GM18873 (cell line): ENCODE data around the gene P2RY2.
"Not testable (repeated sequence)": the region's sequence is repeated elsewhere in the genome, so short reads cannot be mapped to it uniquely, and the experiment has no call there.

Experiments used
- ATAC-seq: cut with Tn5 transposase; IDR thresholded peaks from one replicate; pipeline ENCODE4 v1.9.1; 2021; ENCODE audit warnings: mild to moderate bottlenecking, moderate library complexity, moderate number of reproducible peaks; ENCODE audit not compliant: unreplicated experiment, low FRiP score

The P2RY2 gene

DNA sequence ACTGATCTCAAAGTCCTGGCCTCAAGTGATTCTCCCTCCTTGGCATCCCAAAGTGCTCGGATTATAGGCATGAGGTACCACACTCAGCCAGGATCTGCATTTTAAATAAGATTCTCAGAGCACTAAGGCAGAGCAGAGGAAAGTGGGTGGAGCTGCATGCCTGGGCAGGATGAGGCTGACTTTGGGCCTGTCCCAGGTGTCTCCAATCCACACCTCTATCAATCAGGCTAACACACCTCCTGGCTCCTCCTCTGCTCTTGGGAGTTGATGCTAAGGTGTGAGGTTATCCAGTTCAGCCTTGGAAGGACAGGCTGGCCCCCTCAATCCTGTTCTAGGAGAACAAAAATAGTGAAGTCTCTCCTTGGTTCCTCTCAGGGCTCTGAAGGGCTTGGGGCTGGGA is 30.2 kb upstream of the P2RY2 start:
- no peak for ATAC-seq

DNA sequence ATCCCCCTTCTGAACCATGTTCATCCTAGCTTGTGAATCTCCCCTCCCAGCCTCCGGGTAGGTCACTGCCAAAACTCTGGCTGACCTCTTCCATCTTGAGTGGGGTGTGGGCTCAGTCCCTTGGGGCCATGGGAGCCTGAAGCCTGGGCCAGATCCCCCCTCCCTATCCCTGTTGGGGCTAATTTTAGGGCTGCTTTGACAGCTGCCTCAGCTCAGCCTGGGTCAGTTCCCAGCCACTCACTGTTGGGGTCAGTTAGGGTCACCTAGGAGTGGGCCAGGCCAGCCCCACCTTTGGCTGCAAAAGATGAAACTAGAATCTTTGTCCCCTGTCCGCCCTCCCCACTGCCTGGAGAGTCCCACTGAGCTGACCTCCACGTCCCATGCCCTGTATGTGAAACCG is 29.8 kb upstream of the P2RY2 start:
- ATAC-seq: no peak

DNA sequence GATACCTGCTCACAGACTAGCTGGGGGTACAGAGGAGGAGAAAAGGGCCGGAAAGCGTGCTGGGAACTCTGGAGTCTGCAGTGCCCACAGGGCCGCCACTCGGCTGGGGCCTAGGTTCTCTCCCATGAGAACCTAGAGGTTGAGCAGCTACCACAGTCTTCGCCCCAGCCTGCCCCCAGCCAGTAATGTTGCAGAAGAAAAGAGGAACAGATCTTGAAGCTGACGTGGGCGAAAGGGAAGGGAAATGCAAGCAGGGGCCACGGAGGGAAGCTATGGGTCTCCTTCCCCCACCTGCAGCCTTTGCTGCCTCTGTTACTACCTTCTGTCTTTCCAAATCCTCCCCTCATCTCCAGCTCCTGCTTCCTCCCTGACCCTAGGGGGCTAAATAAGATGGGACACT is 28.8 kb upstream of the P2RY2 start:
- ATAC-seq: no peak

DNA sequence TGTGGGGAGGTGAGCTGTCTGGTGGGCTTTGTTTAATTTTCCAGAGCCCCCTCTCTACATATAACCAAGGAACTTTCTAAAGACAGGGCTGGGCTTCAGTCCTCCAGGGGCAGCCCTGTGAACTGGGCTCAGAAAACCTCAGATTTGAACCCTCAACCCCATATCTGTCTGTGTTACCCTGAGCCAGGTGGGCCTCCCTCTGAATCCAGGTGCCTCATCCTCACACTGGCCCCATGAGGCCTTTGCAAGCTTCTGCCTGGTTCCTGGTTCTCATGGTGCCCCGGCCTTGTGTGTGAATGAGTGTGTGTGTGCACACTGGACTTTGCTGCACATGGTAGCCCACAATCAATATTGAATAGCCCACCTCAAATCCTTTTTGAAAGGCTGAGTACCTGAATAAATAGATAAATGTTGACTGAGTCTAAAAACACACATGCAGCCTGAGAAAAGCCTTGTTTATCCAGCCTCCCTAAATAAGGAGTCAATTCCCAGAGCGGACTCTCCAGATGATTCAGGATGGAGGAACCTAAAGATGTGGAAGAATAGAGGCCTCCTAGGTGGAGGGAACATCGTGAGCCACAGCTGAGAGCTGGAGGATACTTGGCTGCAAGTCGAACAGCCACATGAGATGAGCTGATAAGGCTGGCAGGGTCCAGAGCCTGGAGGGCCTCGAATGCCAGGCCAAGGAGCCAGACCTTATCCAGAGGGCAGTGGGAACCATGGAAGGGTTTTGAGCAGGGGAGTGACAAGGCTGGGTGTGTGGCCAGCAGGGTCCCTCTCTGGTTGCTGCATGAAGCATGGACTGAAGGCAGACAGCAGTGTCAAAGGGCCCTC is 28.1 kb upstream of the P2RY2 start:
- no peak for ATAC-seq

DNA sequence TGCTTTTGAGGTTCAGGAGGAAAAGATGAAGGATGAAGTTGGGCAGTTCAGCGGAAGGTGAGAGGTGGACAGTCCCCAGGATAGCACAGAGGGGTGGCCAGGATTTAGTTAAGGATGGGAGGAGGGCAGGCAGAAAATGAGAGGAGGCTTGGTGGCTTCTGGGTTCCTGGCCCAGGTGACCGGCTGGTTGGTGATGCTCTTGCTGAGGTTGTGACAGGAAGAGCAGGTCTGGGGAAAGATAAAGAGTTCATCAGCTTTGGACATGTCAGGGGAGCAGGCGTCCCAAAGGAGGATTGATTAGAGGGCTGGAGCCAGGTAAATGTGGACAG is 27.6 kb upstream of the P2RY2 start:
- no peak for ATAC-seq

DNA sequence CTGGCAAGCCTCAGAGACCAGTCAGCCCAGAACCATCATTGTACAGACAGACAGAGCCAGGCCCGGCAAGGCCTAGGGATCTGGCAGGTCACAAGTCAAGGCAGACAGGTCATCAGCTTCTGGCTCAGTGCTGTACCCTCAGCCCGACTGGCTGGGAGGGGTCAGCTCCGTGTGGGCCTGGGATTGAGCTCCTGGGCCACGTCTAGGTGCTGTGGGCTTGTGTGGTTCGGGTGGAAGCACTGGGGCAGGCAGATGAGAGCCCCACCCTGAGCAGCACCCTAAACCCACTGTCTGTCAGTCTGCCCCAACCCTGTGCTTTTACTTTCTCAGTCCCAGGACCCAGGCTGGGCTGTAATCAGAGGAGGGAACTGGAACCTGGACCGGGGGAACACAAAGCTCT is 26.9 kb upstream of the P2RY2 start:
- no peak for ATAC-seq

DNA sequence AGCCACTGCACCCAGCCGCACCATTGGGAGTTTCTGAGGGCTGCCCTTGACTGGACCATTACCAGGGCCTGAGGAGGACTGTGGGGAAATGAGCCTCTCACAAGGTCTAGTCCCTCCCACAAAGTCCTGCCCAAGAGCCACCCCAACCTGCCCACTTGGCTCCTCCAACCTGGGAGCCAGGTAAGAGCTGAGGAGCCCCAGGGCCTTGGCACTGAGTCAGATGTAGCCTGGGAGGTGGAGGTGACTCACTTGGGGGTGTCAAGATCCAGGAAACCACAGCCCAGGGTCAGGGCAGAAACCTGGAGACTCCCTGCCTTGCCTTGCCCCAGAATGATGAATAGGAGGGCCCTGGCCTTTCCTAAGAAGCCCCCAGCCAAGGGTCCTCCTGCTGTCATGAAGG is 25.8 kb upstream of the P2RY2 start:
- ATAC-seq: no peak

DNA sequence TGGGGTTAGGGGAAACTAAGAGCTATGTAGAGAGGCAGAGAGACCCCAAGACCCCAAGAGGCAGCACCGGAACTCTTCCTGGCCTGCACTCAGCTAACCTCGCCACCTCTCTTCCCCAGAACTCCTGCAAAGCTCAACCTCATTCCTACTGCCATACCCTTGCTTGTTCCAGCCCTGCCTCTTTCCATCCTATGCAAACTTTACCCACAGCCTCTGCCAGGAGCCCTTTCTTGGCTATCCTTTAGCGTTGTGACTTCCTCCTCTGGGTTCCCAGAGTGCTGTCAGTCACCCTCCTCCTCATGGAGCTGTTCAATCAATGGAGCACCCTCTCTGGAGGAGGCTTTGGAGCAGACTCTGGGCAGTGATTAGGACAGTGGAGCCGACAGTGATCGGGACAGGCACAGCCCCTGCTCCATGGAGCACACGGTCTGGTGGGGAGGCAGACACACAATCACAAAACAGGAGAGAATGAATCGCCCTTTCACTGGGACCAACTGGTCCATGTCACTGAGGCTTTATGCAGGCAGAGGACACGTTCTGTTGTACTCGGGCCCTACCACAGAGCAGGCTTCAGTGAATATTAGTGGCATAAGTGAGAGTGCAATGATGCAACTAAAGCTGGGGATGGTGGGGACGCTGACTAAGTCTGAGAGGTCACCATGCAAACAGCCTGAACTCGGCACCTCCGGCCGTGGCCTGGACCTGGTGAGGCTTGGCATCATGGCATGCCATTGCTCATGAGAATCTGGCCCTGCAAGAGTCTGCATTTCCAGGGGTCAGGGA is 24.6 kb upstream of the P2RY2 start:
- no peak for ATAC-seq

DNA sequence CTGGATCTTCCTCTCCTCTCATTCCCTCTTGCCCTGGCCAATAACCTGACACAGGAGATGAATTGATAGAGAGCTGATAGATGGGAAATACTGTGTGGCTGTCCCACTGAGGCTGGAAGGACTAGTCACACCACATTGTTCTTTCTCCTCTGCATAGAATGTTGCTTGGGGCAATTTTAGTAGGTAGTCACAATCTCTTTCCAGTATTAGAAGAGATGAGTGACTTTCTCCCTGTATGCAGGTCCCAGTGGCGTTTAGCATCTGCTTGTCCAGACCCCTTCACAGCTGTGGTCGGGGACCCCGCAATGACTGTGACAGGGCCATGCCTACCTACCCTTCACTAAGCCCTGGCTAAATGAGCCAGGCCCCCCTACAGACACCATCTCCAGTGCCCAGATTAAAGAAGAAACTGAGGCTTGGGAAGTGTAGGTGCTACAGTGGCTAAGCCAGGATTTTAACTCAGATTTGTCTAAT is 24.0 kb upstream of the P2RY2 start:
- ATAC-seq: no peak

DNA sequence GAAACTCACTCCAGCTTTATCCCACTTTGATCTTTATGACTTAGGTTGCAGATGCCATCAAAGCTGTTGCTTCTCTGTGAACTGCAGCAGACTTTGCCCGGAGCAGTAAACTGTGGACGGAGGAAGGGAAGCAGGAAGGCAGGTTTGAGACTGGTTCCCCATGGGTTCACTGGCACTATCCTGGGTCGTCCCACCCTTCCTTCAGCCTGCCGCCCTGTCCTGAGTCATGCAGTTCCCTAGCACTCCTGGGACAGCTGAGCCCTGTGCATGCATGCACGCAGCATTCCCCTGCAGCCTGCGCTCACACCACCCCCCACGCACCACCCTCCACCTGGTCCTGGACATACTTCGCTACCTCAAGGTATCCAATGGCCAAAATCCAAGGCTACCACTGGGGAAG is 23.5 kb upstream of the P2RY2 start:
- no peak for ATAC-seq

DNA sequence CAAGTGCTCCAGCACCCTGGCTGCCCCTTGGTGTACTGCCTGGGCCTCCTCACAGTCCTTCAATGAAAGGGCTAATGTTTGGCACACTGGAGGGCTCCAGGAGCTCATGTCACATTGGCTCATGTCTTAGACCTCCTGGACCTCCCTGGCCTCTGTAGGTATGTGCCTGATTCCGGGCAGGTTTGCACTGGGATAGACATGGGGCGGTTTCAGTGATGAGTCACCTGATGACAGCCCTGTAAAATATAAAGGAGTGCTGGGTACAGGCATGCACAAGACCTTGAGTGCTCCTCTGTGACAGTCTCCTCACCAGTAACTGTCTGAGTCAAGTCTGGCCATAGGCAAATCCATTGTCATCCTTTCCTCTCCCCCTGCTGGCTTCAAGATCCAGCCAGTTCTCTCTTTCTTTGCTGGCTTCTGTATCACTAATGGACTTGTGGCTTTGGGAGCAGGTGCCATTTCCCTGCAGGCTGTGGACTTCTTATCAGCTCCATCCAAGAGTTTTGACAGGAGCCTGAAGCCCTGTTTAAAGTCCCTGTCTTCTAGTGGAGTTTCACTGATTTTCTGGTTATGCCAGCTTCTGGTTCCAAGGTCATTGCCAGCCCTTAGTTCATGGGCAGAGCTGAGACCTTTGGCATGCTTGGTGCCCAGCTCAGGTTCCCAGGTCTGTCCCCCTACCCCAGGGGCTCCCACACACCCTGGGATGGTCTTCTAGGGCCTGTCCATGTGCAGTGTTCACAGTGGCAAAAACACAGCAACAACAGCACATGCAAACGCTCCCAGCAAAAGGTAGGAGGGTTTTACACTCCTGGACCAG is 22.7 kb upstream of the P2RY2 start:
- ATAC-seq: no peak

DNA sequence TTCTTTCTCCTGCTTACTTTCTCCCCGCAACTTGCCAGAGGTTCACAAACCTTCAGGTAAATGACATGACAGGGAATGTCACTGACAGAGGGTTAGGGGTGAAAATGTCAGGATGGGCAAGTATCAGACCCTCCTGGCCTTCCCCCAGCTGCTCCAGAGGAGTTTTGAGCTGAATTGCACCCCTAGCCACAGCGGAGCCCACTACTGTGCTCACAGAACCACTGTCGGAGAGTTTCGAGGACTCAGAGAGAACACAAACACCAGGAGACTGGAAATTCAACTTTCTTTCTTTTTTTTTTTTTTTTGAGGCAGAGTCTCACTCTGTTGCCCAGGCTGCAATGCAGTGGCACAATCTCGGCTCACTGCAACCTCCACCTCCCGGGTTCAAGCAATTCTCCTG is 21.5 kb upstream of the P2RY2 start:
- no peak for ATAC-seq

DNA sequence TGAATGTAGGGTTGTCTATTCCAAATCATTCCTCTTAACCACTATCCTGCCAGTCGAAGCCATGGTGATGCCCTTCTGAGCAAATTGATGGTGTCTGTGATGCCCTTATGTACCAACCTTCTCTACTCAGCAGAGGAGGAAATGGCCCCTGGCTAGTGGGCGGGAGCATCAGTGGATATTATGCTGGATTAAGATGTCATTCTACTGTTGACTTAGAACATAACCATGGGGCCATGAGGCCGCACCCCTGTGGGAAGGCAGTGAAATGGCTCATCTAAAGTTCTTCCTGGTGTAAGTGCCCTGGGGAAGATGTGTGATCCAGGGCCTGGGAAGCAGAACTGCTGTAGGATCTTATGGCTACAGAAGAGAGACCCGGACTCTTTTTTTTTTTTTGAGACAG is 20.7 kb upstream of the P2RY2 start:
- no peak for ATAC-seq

DNA sequence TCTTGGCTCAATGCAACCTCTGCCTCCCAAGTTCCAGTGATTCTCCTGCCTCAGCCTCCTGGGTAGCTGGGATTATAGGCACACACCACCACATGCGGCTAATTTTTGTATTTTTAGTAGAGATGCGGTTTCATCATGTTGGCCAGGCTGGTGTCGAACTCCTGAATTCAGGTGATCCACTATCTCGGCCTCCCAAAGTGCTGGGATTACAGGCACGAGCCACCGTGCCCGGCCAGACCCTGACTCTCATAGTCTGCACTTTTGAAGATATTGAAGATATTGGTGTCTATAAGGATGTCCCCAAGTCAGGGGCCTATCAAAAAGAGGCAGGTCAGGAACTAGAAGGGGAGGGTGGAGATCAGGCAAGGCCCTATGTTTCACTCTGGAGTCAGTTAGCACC is 20.3 kb upstream of the P2RY2 start:
- not testable (repeated sequence) for ATAC-seq

DNA sequence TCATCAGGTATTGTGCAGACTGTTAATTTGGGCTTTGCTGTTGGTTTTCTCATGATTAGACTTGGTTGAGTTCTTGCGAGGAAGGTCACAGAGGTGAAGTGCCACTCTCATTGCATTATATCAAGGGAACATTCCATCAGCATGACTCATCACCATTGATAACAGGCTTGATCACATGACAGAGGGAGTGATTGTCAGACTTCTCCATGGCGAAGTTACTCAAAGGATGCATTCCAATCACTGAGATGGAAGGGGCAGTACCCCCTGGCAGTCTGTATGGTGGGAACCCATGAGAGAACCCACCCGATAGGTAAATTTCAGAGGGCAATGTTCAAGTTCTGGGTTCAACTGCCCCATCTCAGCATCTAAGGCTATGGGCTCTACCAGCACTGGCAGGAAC is 19.4 kb upstream of the P2RY2 start:
- no peak for ATAC-seq

DNA sequence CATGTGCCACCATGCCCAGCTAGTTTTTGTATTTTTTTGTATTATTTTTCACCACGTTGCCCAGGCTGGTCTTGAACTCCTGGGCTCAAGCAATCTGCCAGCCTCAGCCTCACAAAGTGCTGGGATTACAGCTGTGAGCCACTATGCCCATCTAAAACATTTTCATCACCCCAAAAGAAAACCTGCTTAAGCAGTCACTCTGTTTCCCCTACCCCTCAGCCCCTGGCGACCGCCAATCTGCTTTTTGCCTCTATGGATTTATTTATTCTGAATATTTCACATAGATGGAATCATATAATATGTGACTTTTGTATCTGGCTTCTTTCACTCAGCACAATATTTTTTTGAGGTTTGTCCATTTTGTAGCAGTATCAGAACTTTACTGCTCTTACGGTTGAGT is 18.6 kb upstream of the P2RY2 start:
- ATAC-seq: no peak

DNA sequence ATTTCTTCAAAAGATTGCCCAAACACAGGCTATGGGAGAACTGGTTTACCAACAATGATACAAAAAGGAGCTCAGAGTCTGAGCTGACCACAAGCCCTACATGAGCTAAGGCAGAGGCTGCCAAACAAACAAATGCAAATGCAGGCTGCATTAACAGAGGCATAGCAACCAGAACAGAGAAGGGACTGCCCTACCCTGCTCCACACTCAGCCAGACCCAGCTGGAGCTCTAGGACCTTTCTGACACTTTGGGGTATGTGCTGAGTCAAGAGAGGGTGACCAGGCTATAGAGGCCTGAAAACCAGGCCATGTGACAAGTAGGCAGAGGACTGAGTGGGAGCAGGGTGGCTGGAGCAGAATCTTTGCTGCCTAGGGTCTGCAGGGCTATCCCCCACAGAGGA is 17.8 kb upstream of the P2RY2 start:
- ATAC-seq: no peak

DNA sequence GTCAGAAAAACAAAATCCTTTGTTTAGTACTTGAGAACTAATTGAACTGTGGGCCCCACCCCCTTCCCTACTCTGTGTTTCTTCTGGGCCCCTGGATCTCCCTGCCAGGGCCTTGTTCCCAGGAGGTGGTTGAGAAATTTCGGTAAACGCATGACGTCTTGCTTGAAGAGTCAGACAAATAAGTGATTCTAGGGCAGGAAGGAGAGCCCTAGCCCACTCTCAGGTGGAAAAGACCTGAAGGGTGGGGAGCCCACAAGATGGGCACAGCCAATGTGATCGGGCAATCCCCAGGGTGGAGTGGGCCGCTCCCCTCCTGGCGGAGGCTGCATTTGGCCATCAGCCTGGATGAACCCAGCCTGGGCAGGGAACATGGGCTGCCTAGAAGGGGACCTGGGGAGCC is 16.8 kb upstream of the P2RY2 start:
- no peak for ATAC-seq

DNA sequence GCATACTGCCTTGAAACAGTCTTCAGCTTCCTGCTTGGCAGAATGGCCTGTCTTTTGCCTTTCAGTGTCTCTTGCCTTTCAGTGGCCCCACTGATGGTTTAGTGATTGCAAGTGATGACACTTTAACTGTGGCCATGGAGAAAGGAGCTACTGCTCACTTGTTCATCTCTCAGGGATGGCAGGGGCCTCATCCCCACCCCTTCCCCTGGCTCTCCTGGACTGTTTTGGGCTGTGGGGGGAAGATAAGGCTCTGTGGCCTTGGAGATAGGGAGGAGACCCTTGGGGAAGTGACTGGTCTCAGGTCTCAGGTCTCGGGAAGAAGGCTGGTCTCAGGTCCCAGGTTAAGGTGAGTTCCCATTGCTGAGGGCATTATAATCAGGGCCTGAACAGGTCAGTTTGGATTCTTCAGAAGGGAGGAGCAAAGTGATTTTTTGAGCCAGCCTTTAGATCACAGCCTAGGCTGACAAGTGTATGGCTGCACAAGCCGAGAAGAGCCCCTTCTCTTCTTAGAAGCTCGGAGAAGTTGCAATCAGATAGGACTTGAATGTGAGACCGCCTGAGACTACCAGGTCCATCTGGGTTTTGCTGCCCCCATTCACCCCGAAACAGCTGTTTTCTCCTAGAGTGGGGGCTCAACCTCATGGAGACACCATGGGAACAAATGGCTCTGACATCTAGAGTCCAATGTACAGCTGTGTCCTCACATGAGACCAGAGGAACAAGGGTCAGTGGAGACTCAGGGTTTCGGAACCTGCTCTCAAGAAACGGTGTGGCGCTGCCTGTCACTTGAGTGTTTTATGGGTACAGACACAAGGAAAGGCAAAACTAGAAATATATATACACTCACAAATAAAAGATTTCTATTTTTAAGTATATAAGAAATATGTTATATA is 15.9 kb upstream of the P2RY2 start:
- no peak for ATAC-seq

DNA sequence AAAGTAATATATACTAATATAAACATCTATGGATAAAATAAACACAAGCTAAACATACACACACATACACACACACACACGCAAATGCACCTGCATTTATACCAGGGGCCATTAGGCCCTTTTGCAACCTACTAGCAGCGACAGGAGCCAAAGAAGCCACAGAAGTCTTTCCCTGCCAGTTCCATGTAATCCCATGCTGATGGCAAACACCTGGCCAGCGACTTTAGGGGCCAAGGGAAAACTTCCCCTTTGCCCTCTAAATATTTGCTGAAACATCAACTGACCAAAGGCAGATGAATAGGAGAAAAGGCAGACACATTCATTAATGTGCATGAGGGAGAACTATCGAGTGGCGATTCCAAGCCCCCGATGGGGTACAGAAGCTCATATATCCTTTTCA is 14.8 kb upstream of the P2RY2 start:
- no peak for ATAC-seq
